Natural killer cell (primary cell): ENCODE results near the gene HOXD9. TPM values are rescaled to one million over a fixed set of nuclear protein-coding genes. Genes with fewer than 3 reads are reported as not detected.

ENCODE experiments used
- ATAC-seq, 3 donors: fragments of 150-1000 bp in 2 of 3; fragments of 200-7000 bp in 1 of 3; cut with Tn5 transposase; 1 replicate in 1 of 3; 2 replicates in 2 of 3; pipeline ENCODE4 v1.10.0; 2021; ENCODE audit warnings: mild to moderate bottlenecking in 2 of 3, moderate library complexity in 2 of 3
- DNase-seq, 2 donors: peaks; one replicate each; pipeline versions ENCODE4 v3.0.0 to v3.0.0-alpha.2; 2013 to 2021; ENCODE audit warnings: mixed read lengths in 1 of 2
- H3K27ac ChIP-seq: one replicate; pipeline ENCODE4 v1.5.1; 2013; ENCODE audit warnings: mild to moderate bottlenecking, low read length
- H3K27me3 ChIP-seq: one replicate; pipeline ENCODE4 v1.6.1; 2013; ENCODE audit warnings: low read length; ENCODE audit not compliant: control insufficient read depth, insufficient read depth
- H3K36me3 ChIP-seq: one replicate; pipeline ENCODE4 v1.6.1; 2013; ENCODE audit warnings: low read length; ENCODE audit not compliant: control insufficient read depth, insufficient read depth
- H3K4me1 ChIP-seq: one replicate; pipeline ENCODE4 v1.6.1; 2013; ENCODE audit warnings: low read length; ENCODE audit not compliant: control insufficient read depth, insufficient read depth
- H3K4me3 ChIP-seq: one replicate; pipeline ENCODE4 v1.5.1; 2013; ENCODE audit warnings: low read length
- H3K9me3 ChIP-seq: one replicate; pipeline ENCODE4 v1.6.1; 2013; ENCODE audit warnings: low read length; ENCODE audit not compliant: control insufficient read depth, insufficient read depth
- H3K27ac Mint-ChIP-seq, 2 donors: one replicate each; pipeline ENCODE4 v1.8.0; 2022; ENCODE audit warnings: mild to moderate bottlenecking in 2 of 2, mixed read lengths in 2 of 2, moderate library complexity in 1 of 2
- H3K27me3 Mint-ChIP-seq, 2 donors: one replicate each; pipeline ENCODE4 v1.8.0; 2022; ENCODE audit warnings: low read depth in 2 of 2, mixed read lengths in 2 of 2
- H3K36me3 Mint-ChIP-seq: one replicate; pipeline ENCODE4 v1.8.0; 2022; ENCODE audit warnings: mixed read lengths
- H3K4me1 Mint-ChIP-seq, 2 donors: one replicate each; pipeline ENCODE4 v1.8.0; 2022; ENCODE audit warnings: mixed read lengths in 2 of 2
- H3K4me3 Mint-ChIP-seq: one replicate; pipeline ENCODE4 v1.8.0; 2022; ENCODE audit warnings: mild to moderate bottlenecking, moderate library complexity, mixed read lengths
- H3K9me3 Mint-ChIP-seq, 2 donors: one replicate each; pipeline ENCODE4 v1.8.0; 2022; ENCODE audit warnings: mixed read lengths in 2 of 2
- WGBS: methylation state at CpG from one replicate; pipeline ENCODE4 v1.1.7; 2013; ENCODE audit warnings: missing lambda C conversion rate; ENCODE audit not compliant: insufficient coverage; 5-methylcytosine and 5-hydroxymethylcytosine counted together
- intact Hi-C: fragments of 100-400 bp; cut with micrococcal nuclease; formaldehyde crosslinking; loops from one replicate; pipeline ENCODE4 v1.14.2; 2022
- total RNA-seq, 4 donors: library from RNA; stranded (reverse); fragments of 120-200 nt in 1 of 4; gene quantifications; one replicate each; pipeline versions ENCODE4 v1.2.3 to v1.2.4, GENCODE V29; 2013 to 2022
- TF ChIP-seq, protein P1 (sequence below): fragments of 200-600 bp; IDR thresholded peaks from one replicate; pipeline ENCODE4 v1.8.0; 2022; ENCODE audit warnings: antibody characterized with exemption

The HOXD9 gene
- total RNA-seq, 3 donors from 2014 or later (not counting 1 experiment from before 2014, with no cell fraction given), result not detected

DNA sequence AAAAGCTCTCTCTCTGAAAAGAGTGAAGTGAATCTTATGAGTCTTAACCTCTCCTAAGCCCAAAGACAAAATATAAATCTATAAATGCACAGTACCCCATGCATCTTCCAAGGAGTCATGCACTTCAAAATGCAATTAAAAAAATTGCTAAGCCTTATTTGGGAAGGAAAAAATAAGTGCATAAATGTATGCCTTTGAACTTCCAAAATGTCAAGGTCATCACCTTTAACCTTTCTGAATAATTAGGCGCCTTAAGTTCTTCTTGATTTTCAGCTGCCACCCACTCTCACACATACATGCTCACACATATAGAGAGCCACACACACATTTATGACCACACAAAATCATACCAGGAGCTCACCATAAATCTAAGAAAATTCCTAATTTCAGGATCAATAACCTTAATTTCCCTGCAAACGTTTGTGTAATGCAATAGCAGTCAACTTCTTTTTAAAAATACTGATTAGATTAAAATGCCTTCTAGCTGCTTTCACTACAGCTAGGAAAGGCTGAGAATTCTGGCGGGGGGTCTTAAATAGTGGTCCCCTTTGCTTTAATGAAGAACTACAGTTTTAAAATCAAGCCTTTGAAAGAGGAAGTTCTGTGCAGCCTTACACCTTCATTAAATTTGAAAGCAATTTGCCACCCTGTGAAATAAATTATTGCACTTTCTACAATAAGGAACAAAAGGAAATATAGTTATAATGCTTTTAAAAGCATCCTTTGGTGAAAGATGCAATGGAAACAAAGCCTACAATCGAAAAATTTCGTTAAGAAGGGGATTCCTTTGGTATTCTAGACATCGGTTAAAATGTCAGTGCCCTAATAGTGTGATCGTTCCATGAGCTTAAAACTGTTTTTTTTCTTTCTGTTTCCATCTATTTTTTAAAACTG lies 11.9 kb upstream of the HOXD9 start:
- peaks cover 8% of the 10 kb centered on the region for H3K36me3 Mint-ChIP-seq
- intact Hi-C loops, result loop anchor here (5.0 kb wide), 1 partner anchor 33 kb away; no protein-coding TSS in a partner anchor
- H3K4me3 Mint-ChIP-seq, result peak overlapping the region; percentile 9

DNA sequence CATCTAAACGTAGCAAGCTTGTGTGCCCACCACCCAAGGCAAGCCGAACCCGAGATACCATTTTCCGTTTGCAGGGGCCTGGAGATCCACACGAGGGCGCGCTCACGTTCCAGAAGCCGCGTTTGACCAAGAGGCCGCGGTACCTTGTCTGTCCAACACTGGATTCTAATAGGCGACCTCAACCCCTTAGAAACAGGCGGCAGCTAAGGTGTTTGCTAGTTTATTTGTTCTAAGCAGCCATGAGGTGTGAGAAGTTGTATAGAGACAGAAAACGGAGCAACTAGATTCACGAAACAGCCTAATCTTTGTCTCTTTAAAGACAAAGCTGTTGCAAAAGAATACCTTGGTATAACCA lies 11.2 kb upstream of the HOXD9 start:
- H3K27ac Mint-ChIP-seq, result no peak overlapping the region
- no peaks in the 10 kb centered on the region for H3K9me3 Mint-ChIP-seq
- H3K4me1 ChIP-seq, result peaks cover 3% of the 10 kb centered on the region
- intact Hi-C loops, result loop anchor here (5.0 kb wide), 1 partner anchor 34 kb away; no protein-coding TSS in a partner anchor
- H3K36me3 Mint-ChIP-seq, result peaks cover 8% of the 10 kb centered on the region
- no peak for ATAC-seq
- DNase-seq, result peak in 1 of 2 donors; percentile 39
- TF ChIP-seq, protein P1, sequence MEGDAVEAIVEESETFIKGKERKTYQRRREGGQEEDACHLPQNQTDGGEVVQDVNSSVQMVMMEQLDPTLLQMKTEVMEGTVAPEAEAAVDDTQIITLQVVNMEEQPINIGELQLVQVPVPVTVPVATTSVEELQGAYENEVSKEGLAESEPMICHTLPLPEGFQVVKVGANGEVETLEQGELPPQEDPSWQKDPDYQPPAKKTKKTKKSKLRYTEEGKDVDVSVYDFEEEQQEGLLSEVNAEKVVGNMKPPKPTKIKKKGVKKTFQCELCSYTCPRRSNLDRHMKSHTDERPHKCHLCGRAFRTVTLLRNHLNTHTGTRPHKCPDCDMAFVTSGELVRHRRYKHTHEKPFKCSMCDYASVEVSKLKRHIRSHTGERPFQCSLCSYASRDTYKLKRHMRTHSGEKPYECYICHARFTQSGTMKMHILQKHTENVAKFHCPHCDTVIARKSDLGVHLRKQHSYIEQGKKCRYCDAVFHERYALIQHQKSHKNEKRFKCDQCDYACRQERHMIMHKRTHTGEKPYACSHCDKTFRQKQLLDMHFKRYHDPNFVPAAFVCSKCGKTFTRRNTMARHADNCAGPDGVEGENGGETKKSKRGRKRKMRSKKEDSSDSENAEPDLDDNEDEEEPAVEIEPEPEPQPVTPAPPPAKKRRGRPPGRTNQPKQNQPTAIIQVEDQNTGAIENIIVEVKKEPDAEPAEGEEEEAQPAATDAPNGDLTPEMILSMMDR, result no peak
- no peaks in the 10 kb centered on the region for H3K36me3 ChIP-seq
- no peak overlapping the region for H3K4me3 ChIP-seq
- peaks cover 3% of the 10 kb centered on the region for H3K9me3 ChIP-seq
- peak overlapping the region; percentile 9 for H3K4me3 Mint-ChIP-seq
- peaks cover 65 to 68% of the 10 kb centered on the region in 2 donors for H3K27me3 Mint-ChIP-seq
- WGBS, result 4% methylated on average over 16 of the region's 16 CpGs
- H3K27ac ChIP-seq, result no peak overlapping the region
- peaks cover 77% of the 10 kb centered on the region for H3K27me3 ChIP-seq
- H3K4me1 Mint-ChIP-seq, result peaks cover 0 to 8% of the 10 kb centered on the region in 2 donors

More for the DNA sequence above, 11.9 kb upstream of the HOXD9 start:
- no peak for ATAC-seq
- Histone ChIP-seq H3K4me1 (peaks cover 3% of the 10 kb centered on the region), H3K36me3 (no peaks in the 10 kb centered on the region), H3K27ac (no peak overlapping the region), H3K4me3 (no peak overlapping the region), H3K27me3 (peaks cover 75% of the 10 kb centered on the region), H3K9me3 (peaks cover 3% of the 10 kb centered on the region)
- Mint-ChIP-seq H3K27ac (no peak overlapping the region), H3K9me3 (no peaks in the 10 kb centered on the region), H3K27me3 (peaks cover 68 to 71% of the 10 kb centered on the region in 2 donors), H3K4me1 (peaks cover 0 to 14% of the 10 kb centered on the region in 2 donors)
- no peak for DNase-seq
- 23% methylated on average over 7 of the region's 7 CpGs for WGBS
- TF ChIP-seq, protein P1, result no peak

DNA sequence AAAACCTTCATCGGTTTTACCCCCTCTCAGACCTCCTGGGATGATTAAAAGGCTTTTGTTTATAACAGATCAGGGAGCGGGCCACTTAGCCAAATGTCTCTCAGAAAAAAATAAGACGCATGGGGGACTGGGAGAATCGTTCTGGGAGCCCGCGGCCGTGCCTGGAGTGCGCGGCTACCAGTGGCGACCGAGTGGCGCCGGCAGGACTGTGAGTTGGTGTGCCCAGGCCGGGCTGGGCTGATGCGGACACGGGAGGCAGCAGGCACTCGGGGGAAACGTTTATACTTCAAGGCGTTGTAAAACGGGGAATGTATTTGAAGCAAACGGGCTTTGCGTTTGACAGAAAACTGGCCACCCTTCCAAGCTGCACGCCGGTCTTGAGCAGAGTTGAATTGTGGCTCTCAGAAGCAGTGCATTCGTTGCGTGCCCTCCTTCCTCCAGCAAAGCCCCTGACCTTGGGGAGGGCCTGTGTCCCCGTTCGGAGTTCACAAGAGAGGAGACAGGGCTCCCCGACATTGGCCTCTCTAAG lies 10.6 kb upstream of the HOXD9 start:
- Mint-ChIP-seq H3K36me3 (peaks cover 8% of the 10 kb centered on the region), H3K4me1 (peaks cover 0 to 5% of the 10 kb centered on the region in 2 donors), H3K27ac (no peak overlapping the region), H3K4me3 (no peak overlapping the region), H3K9me3 (no peaks in the 10 kb centered on the region), H3K27me3 (peaks cover 68 to 70% of the 10 kb centered on the region in 2 donors)
- ATAC-seq (no peak), DNase-seq (no peak)
- H3K4me3 ChIP-seq, result no peak overlapping the region
- H3K36me3 ChIP-seq, result no peaks in the 10 kb centered on the region
- H3K9me3 ChIP-seq, result peaks cover 6% of the 10 kb centered on the region
- WGBS, result 8% methylated on average over 28 of the region's 29 CpGs
- H3K4me1 ChIP-seq, result peaks cover 3% of the 10 kb centered on the region
- intact Hi-C loops, result loop anchor here (5.0 kb wide), 1 partner anchor 35 kb away; no protein-coding TSS in a partner anchor
- H3K27me3 ChIP-seq, result peaks cover 79% of the 10 kb centered on the region
- H3K27ac ChIP-seq, result no peak overlapping the region
- TF ChIP-seq, protein P1, result no peak
